Measurements from ENCODE around the gene GRIA1.

DNA sequence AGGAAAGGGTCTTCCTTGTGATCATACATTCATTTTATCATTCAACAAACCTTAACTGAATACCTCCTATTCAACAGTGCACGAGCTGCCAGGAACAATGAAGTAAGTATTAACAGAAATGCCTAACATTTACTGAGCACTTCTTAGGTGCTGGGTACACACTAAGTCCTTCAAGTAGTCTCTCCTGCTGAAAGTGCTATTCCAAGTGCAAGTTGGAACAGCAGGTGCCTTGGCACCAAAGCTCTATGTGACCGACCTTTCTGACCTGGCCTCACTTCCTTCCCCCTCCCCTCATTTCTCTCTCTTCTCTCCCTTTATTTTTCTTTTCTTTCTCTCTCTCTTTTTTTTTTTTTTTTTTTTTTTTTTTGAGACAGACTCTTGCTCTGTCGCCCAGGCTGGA, 94.5 kb downstream of the GRIA1 start:
- TF ChIP-seq, protein P1, sequence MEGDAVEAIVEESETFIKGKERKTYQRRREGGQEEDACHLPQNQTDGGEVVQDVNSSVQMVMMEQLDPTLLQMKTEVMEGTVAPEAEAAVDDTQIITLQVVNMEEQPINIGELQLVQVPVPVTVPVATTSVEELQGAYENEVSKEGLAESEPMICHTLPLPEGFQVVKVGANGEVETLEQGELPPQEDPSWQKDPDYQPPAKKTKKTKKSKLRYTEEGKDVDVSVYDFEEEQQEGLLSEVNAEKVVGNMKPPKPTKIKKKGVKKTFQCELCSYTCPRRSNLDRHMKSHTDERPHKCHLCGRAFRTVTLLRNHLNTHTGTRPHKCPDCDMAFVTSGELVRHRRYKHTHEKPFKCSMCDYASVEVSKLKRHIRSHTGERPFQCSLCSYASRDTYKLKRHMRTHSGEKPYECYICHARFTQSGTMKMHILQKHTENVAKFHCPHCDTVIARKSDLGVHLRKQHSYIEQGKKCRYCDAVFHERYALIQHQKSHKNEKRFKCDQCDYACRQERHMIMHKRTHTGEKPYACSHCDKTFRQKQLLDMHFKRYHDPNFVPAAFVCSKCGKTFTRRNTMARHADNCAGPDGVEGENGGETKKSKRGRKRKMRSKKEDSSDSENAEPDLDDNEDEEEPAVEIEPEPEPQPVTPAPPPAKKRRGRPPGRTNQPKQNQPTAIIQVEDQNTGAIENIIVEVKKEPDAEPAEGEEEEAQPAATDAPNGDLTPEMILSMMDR (IDR thresholded peaks at IDR 0.05), result no peak
- TF ChIP-seq POLR2A (IDR thresholded peaks at IDR 0.05; ENCODE audit: low read depth) (no peak), POLR2AphosphoS5 (IDR thresholded peaks at IDR 0.05) (no peak), EP300 (IDR thresholded peaks at IDR 0.05) (no peak)
